GM12878 (cell line): Measurements from ENCODE around the gene GAMT. TPM values are rescaled to one million over a fixed set of nuclear protein-coding genes. Genes with fewer than 3 reads are reported as not detected.

Experiments
- ATAC-seq: fragments of 200-7000 bp; cut with Tn5 transposase; 3 replicates; pipeline ENCODE4 v1.9.1; 2020; ENCODE audit warnings: mild to moderate bottlenecking, moderate library complexity
- BruUV-seq: library from RNA; stranded (reverse); fragments of 400-500 nt; replicated peaks from 2 replicates; lab custom pipeline; 2021; lab: Mats Ljungman, UMichigan
- CTCF ChIA-PET: fragments of 300-600 bp; sonication (Branson Sonifier 250); formaldehyde crosslinking; extraction: SDS; loops from one replicate; lab custom pipeline; 2021; ENCODE audit warnings: inconsistent platforms; lab: Yijun Ruan, JAX
- POLR2A ChIA-PET: fragments of 350-600 bp; formaldehyde crosslinking; extraction: SDS; loops from one replicate; lab custom pipeline; 2021; ENCODE audit warnings: inconsistent platforms; lab: Charles Lee
- RAD21 ChIA-PET: fragments of 300-600 bp; sonication (Branson Sonifier 250); formaldehyde crosslinking; loops from one replicate; lab custom pipeline; 2023; ENCODE audit warnings: antibody characterized with exemption; ENCODE audit not compliant: unreplicated experiment; lab: Charles Lee
- SMC1A ChIA-PET: fragments of 300-600 bp; sonication (Branson Sonifier 250); formaldehyde crosslinking; loops from one replicate; lab custom pipeline; 2023; ENCODE audit not compliant: unreplicated experiment, uncharacterized antibody; lab: Charles Lee
- DNase-seq: peaks from one replicate; pipeline ENCODE4 v3.0.0-alpha.2; 2011; ENCODE audit warnings: low read depth, low spot score
- FAIRE-seq: peaks from 3 replicates; lab custom pipeline; 2011; peaks lifted over from hg19 to GRCh38; lab: Jason Lieb, UNC
- H2AFZ ChIP-seq: 2 replicates; pipeline ENCODE4 v1.6.0; 2011; ENCODE audit warnings: low read depth, low read length, control low read depth; ENCODE audit not compliant: control insufficient read depth
- H3K27ac ChIP-seq: 2 replicates; pipeline ENCODE4 v1.5.1; 2011; ENCODE audit warnings: control low read depth; ENCODE audit not compliant: control insufficient read depth, insufficient read depth
- H3K27me3 ChIP-seq, 2 experiments: replicated peaks in 1 of 2; 2 replicates each; pipeline versions ENCODE4 v1.6.0 to v1.6.1; 2011; ENCODE audit warnings: low read length in 1 of 2; ENCODE audit not compliant: control insufficient read depth in 2 of 2, insufficient read depth in 2 of 2
- H3K36me3 ChIP-seq, 2 experiments: 2 replicates each; pipeline ENCODE4 v1.5.1; 2011; ENCODE audit warnings: low read length in 1 of 2; ENCODE audit not compliant: control insufficient read depth in 2 of 2, insufficient read depth in 2 of 2
- H3K4me1 ChIP-seq: 2 replicates; pipeline ENCODE4 v1.6.1; 2011; ENCODE audit warnings: mild to moderate bottlenecking, low read length, moderate library complexity, mixed read lengths; ENCODE audit not compliant: control insufficient read depth, insufficient read depth
- H3K4me2 ChIP-seq: 2 replicates; pipeline ENCODE4 v1.6.0; 2011; ENCODE audit warnings: control low read depth; ENCODE audit not compliant: control insufficient read depth, insufficient read depth
- H3K4me3 ChIP-seq: fragments of 200-600 bp; sonication (generic); 2 replicates; pipeline ENCODE4 v1.5.1; 2016
- H3K79me2 ChIP-seq: 2 replicates; pipeline ENCODE4 v1.6.0; 2011; ENCODE audit warnings: low read length; ENCODE audit not compliant: control insufficient read depth, insufficient read depth
- H3K9ac ChIP-seq: 2 replicates; pipeline ENCODE4 v1.8.0; 2011; ENCODE audit warnings: low read length, control low read depth, mixed read lengths; ENCODE audit not compliant: control insufficient read depth, insufficient read depth
- H3K9me3 ChIP-seq: replicated peaks from 3 replicates; pipeline ENCODE4 v1.5.1; 2011; ENCODE audit warnings: mild to moderate bottlenecking, low read length; ENCODE audit not compliant: control insufficient read depth, insufficient read depth
- H4K20me1 ChIP-seq: 2 replicates; pipeline ENCODE4 v1.6.0; 2011; ENCODE audit not compliant: control insufficient read depth, insufficient read depth
- CTCF ChIP-seq, 3 experiments: IDR thresholded peaks in 2 of 3; conservative IDR thresholded peaks in 1 of 3; 2 replicates each; pipeline ENCODE4 v1.5.1; 2011; ENCODE audit warnings: low read depth in 3 of 3, low read length in 3 of 3, mild to moderate bottlenecking in 3 of 3, control low read depth in 2 of 3, moderate library complexity in 2 of 3, inconsistent platforms in 1 of 3, mixed read lengths in 1 of 3; ENCODE audit not compliant: control insufficient read depth in 2 of 3, insufficient read depth in 1 of 3; ENCODE audit errors: extremely low read depth in 1 of 3
- EP300 ChIP-seq, 2 experiments: fragments of 150-350 bp in 1 of 2; IDR thresholded peaks; 2 replicates each; pipeline ENCODE4 v1.6.1; 2011 to 2012; ENCODE audit warnings: low read depth in 2 of 2, low read length in 2 of 2, borderline replicate concordance in 1 of 2, improper control_type of control experiment in 1 of 2, inconsistent platforms in 1 of 2; ENCODE audit not compliant: control insufficient read depth in 1 of 2
- GATAD2B ChIP-seq: fragments of 450-650 bp; conservative IDR thresholded peaks from 2 replicates; pipeline ENCODE4 v1.6.1; 2017; ENCODE audit warnings: low read depth, mild to moderate bottlenecking, moderate library complexity
- IKZF1 ChIP-seq: fragments of 450-650 bp; conservative IDR thresholded peaks from 2 replicates; pipeline ENCODE4 v1.6.1; 2017; ENCODE audit warnings: antibody characterized with exemption, mild to moderate bottlenecking
- IRF4 ChIP-seq: IDR thresholded peaks from 2 replicates; pipeline ENCODE4 v1.6.1; 2011; ENCODE audit warnings: low read depth, low read length
- NKRF ChIP-seq: fragments of 450-650 bp; conservative IDR thresholded peaks from 2 replicates; pipeline ENCODE4 v1.6.1; 2017; ENCODE audit warnings: mild to moderate bottlenecking, moderate library complexity
- POLR2A ChIP-seq: IDR thresholded peaks from 2 replicates; pipeline ENCODE4 v1.6.1; 2011; ENCODE audit warnings: low read depth, mild to moderate bottlenecking, low read length
- RBBP5 ChIP-seq: fragments of 200-600 bp; sonication (generic); conservative IDR thresholded peaks from 2 replicates; pipeline ENCODE4 v1.6.1; 2016
- RCOR1 ChIP-seq: conservative IDR thresholded peaks from 2 replicates; pipeline ENCODE4 v1.6.1; 2012; ENCODE audit warnings: low read depth, low read length, improper control_type of control experiment
- SREBF1 ChIP-seq: IDR thresholded peaks from 2 replicates; pipeline ENCODE4 v1.6.1; 2012; ENCODE audit warnings: mild to moderate bottlenecking, low read length
- ZBTB4 ChIP-seq: fragments of 450-650 bp; formaldehyde crosslinking; IDR thresholded peaks from 2 replicates; pipeline ENCODE4 v1.4.0; 2022; ENCODE audit warnings: mild to moderate bottlenecking, moderate library complexity
- WGBS: methylation state at CpG from one replicate; pipeline ENCODE4 v1.1.6; 2016; ENCODE audit warnings: low lambda C conversion rate; ENCODE audit not compliant: insufficient replicate concordance, insufficient coverage; ENCODE audit errors: missing lambda C conversion rate; 5-methylcytosine and 5-hydroxymethylcytosine counted together
- in situ Hi-C: fragments of 300-500 bp; cut with MboI; formaldehyde crosslinking; loops from 9 replicates; pipeline ENCODE4 v1.14.3; 2018; ENCODE audit warnings: mixed read lengths
- intact Hi-C: fragments of 100-400 bp; cut with micrococcal nuclease; formaldehyde crosslinking; loops from one replicate; pipeline ENCODE4 v1.14.2; 2022; ENCODE audit not compliant: unreplicated experiment
- polyA plus RNA-seq, 11 experiments: library from polyadenylated mRNA; depleted of rRNA in 4 of 11; unstranded in 6 of 11; stranded (reverse) in 5 of 11; fragments of >200 nt; fragmentation: Nextera tagmentation in 4 of 11; fragmentation: Illumina TruSeq in 1 of 11; extraction: Ambion mirVana in 4 of 11; extraction: Trizol in 1 of 11; gene quantifications; 1 replicate in 1 of 11; 2 replicates in 10 of 11; pipeline versions ENCODE4 v1.2.1 to v1.2.3, GENCODE V29; 2011 to 2016; ENCODE audit warnings: inconsistent platforms in 2 of 11, missing spikeins in 2 of 11, low read depth in 1 of 11
- total RNA-seq, 4 experiments: library from RNA; depleted of rRNA in 3 of 4; stranded (reverse); fragments of >200 nt in 3 of 4; fragmentation: Illumina TruSeq in 1 of 4; extraction: Trizol in 1 of 4; gene quantifications; 2 replicates each; pipeline versions ENCODE4 v1.2.1 to v1.2.3, GENCODE V29; 2013 to 2021
- TF ChIP-seq, protein P1 (sequence below): IDR thresholded peaks from 2 replicates; pipeline ENCODE4 v1.6.1; 2012; ENCODE audit warnings: low read length, inconsistent platforms
- TF ChIP-seq, protein P2 (sequence below): fragments of 450-650 bp; IDR thresholded peaks from 2 replicates; pipeline ENCODE4 v1.6.1; 2016; ENCODE audit warnings: mild to moderate bottlenecking

Gene GAMT
- total and polyA plus RNA-seq, 10 of the 15 experiments (the other 5 are each of a cell fraction or from before 2014, with no cell fraction given), result 1.6 to 131 (median 38.8) TPM

GRCh38 chr19:1407528-1408299 lies 6.4 kb upstream of the GAMT start, which contains the start of gene DAZAP1:
Gene DAZAP1, plus strand, starts transcription at chr19:1407586. Its CDS starts 188 bp downstream, at chr19:1407774.
- WGBS, result under 1% methylated on average over 37 of the region's 121 CpGs
- ChIA-PET POLR2A (no interaction called here), RAD21 (interaction anchor here (1.0 kb wide), 1 partner anchor 163 kb away, joined by 3 read pairs; no protein-coding TSS in a partner anchor), SMC1A (no interaction called here), CTCF (no interaction called here)
- H3K9ac ChIP-seq, result peak within 1 kb of the TSS; percentile 99
- H3K9me3 ChIP-seq, result no peaks in the 10 kb centered on the region
- intact Hi-C loops (no loop called here), in situ Hi-C loops (no loop called here)
- peaks cover 23% of the 10 kb centered on the region for H3K4me1 ChIP-seq
- H3K36me3 ChIP-seq, result peaks cover 0 to 15% of the 10 kb centered on the region in 2 experiments
- no TSS peak for BruUV-seq
- H3K4me3 ChIP-seq, result peak within 1 kb of the TSS; percentile 81
- no peak for FAIRE-seq
- H4K20me1 ChIP-seq, result peaks cover 23% of the 10 kb centered on the region
- peaks cover under 1% of the 10 kb centered on the region in 2 experiments; a peak in 2 of 4 replicates for H3K27me3 ChIP-seq
- DNase-seq, result no peak
- H3K79me2 ChIP-seq, result peaks cover 53% of the 10 kb centered on the region
- H2AFZ ChIP-seq, result peak within 1 kb of the TSS; percentile 29
- H3K27ac ChIP-seq, result peak within 1 kb of the TSS; percentile 93
- peak; percentile 16 for ATAC-seq
- peak within 1 kb of the TSS; percentile 68 for H3K4me2 ChIP-seq
- TF ChIP-seq GATAD2B (peak; percentile 62; the same call in 1 of the 2 replicates), ZBTB4 (CRISPR knock-in tag) (no peak), POLR2A (peak; percentile 46), EP300 (IDR thresholded peaks at IDR 0.05; ENCODE audit: borderline replicate concordance in 1 of 2, control insufficient read depth in 1 of 2, low read depth in 2 of 2, low read length in 2 of 2) (no peak), RBBP5 (no peak), RCOR1 (no peak), CTCF (IDR thresholded peaks at IDR 0.05 in 2 of 3, conservative IDR thresholded peaks at IDR 0.05 in 1 of 3; ENCODE audit: control insufficient read depth in 2 of 3, extremely low read depth in 1 of 3, insufficient read depth in 1 of 3, low read depth in 3 of 3, low read length in 3 of 3) (no peak), NKRF (peak; percentile 61), IRF4 (no peak), IKZF1 (peak; percentile 77), SREBF1 (no peak)
- TF ChIP-seq, protein P1, sequence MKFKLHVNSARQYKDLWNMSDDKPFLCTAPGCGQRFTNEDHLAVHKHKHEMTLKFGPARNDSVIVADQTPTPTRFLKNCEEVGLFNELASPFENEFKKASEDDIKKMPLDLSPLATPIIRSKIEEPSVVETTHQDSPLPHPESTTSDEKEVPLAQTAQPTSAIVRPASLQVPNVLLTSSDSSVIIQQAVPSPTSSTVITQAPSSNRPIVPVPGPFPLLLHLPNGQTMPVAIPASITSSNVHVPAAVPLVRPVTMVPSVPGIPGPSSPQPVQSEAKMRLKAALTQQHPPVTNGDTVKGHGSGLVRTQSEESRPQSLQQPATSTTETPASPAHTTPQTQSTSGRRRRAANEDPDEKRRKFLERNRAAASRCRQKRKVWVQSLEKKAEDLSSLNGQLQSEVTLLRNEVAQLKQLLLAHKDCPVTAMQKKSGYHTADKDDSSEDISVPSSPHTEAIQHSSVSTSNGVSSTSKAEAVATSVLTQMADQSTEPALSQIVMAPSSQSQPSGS, result no peak
- TF ChIP-seq, protein P2, sequence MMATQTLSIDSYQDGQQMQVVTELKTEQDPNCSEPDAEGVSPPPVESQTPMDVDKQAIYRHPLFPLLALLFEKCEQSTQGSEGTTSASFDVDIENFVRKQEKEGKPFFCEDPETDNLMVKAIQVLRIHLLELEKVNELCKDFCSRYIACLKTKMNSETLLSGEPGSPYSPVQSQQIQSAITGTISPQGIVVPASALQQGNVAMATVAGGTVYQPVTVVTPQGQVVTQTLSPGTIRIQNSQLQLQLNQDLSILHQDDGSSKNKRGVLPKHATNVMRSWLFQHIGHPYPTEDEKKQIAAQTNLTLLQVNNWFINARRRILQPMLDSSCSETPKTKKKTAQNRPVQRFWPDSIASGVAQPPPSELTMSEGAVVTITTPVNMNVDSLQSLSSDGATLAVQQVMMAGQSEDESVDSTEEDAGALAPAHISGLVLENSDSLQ, result no peak
